GM18499 (cell line): ENCODE measurements around the gene KIN.
"Not testable (repeated sequence)": the region's sequence is repeated elsewhere in the genome, so short reads cannot be mapped to it uniquely, and the experiment has no call there.

Experiments used
- ATAC-seq: cut with Tn5 transposase; IDR thresholded peaks from one replicate; pipeline ENCODE4 v1.9.1; 2021; ENCODE audit warnings: moderate number of reproducible peaks; ENCODE audit not compliant: insufficient read depth, unreplicated experiment

Gene KIN

DNA sequence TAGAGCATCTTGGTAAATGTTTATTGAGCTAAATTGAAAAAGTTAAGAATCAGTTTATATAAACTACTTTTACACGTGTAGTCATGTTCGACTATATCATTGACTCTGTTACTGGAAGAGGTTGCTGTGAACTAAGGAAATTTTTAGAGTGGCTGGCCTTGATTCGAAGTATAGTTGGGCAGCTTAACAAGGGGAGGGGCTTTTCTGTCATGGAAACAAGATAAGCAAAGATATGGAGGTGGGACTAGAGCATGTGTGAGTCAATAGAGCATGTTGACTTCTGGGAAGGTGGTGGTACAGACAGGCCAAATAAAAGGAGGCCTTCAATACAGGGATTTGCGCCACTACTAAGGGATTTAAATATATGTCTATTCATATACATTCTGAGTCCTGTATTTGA is 7.8 kb upstream of the KIN start:
- no peak for ATAC-seq

DNA sequence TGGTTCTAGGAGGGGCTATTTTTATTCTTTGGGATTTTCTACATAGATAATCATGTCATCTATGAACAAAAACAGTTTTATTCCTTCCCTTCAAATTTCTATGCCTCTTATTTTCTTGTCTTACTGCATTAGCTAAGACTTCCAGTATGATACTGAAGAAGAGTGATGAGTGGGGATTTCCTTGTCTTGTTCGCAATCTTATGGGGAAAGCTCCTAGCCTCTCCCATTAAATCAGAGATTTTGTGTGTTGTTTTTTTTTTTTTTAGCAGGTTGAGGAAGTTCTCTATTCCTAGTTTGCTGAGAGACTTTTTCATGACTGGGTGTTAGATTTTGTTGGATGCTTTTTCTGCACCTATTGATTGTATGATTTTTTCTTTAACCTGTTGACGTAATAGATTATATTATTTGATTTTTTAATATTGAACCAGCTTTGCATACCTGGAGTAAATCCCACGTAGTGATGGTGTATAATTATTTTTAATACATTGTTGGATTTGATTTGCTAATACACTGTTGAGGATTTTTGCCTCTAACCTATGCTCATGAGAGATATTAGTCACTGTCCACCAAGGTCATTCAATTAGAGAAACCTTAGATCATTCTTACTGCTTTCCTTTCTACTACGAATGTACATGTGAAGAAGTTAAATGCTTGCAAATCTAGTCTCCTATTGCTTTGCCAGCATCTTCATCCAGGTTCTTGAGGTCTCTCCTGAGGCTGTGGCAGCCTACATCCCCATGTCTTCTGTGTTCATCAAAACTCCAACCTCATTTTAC is 6.6 kb upstream of the KIN start:
- ATAC-seq, result no peak

DNA sequence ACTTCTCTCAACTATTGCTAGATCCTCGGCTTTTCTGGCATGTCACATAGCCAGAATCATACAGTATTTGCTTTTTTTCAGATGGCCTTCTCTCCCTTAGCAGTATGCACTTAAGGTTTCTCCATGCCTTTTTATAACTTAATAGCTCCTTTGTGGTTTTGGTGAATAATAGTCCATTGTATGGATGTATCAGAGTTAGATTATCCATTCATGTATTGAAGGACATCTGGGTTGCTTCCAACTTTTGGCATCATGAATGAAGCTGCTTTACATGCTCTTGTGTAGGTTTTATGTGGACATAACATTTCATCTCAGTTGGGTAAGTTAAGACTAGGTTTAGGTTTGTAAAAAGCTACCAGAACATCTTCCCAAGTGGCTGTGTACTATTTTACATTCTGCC is 4.7 kb upstream of the KIN start:
- ATAC-seq, result no peak

DNA sequence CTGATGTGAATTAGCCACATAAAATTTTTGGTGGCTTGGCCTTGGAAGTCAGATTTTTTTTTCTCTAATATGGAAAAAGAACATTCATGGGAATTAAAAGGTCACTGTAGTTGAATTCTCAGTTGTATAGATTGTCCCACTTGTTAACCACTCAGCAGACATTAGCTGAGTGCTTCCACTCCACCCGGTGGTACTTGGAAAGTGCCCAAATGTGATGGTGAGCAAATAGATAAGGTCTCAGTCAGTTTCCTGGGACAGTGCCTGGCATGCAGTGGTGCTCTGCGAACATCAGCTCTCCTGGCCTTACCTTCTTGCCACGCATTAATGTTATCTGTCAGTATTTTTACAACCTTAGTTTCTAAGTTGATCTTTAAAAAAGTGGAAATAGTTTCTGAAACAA is 1.6 kb upstream of the KIN start:
- no peak for ATAC-seq

DNA sequence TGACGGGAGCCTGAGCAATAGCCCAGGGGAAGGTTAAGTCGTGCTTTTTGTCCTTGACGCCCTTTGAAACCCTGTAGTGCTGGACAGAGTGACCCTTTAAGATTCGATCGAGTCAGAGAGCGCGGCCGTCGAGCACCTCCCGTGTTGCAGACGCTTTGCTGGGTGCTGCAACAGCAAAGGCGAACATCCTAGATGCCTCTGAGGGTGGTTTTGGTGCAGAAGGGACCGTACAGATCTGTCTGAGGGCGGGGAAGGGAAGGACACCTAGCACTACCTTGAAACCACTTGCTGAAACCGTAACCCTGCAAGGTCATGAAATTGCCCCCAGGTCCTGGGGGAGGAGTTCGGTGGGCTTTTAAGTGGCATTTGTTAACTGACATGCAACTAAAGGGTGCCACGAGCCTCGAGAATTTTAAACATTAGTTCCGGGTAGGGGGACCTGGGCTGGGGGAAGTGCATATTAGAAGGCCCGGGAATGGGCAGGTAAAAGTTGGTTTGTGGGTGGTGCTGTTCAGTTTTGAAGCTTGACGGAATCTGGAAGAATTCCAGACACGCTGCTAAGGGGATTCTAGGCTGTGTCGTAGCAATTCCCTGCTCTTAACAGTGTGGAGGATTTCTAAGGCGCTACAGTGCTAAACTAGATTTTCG is 970 bp upstream of the KIN start:
- ATAC-seq, result no peak

DNA sequence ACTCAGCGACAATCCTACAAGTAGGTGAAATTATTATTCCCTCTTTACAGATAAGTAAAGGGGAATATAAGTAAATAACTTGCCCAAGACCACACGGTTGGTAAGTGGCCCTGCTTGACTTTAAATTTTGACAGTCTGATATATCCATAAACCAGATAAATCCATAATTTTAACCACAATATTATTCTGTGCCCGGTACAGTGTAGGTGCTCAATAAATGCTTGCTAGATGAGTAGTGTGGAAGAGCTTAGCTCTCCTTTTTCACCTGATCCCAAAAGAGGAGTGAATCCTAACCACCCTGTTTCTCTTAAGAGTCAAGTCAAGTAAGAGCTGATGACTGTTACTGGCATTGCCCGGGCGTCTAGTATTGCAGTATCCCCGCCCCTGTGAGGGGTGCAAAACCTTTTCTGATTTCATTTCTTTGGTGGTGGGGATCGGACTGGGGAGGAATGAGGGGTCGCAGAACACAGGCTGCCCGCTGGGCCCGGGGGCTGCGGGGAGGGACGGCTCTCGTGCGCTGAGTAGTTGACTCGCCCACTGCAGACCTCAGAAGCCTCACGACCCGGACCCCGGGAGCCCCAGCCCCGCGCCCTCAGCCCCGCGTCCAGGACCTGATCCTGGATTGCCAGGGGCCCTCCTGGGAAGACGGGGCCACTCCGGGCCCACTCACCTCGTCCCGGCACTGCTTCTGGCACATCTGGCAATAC is 490 bp downstream of the KIN start:
- no peak for ATAC-seq

DNA sequence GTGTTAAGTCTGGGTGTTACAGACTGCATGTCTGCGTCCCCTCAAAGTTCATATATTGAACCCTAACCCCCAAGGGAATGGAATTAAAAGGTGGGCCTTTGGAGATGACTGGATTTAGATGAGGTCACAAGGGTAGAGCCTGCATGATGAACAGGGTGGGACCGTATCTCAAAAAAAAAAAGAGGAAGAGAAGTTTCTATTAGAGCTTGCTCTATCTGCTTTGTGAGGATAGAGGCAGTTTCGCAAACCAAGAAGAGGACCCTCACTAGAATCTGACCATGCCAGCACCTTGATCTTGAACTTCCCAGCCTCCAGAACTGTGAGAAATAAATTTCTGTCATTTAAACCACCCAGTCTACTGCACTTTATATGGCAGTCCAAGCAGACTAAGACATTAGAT is 1.4 kb downstream of the KIN start:
- no peak for ATAC-seq

DNA sequence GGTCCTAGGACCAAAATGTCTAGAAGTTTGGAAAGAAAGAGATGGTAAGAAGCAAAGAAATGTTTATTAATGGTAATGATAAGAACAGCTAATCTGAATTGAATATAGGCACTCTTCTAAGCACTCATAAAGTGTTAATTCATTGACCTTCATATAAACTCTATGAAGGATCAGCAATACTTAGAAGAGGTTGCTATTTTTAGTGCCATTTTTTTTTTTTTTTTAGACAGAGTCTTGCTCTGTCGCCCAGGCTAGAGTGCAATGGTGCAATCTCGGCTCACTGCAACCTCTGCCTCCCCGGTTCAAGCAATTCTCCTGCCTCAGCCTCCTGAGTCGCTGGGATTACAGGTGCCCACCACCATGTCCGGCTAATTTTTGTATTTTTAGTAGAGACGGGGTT is 5.6 kb downstream of the KIN start:
- ATAC-seq, result not testable (repeated sequence)

DNA sequence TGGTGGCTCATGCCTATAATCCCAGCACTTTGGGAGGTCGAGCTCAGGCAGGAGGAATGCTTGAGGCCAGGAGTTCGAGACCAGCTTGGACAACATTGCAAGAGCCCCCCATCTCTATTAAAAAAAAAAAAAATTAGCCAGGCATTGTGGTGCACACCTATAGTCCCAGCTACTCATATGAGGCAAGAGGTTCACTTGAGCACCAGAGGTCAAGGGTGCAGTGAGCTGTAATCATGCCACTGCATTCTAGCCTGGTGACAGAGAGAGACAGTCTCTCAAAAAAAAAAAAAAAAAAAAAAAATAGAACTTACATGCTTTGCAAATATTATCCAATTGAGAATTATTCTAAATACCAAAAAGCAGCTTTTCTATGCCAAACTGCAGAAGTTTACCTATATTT is 11.0 kb downstream of the KIN start:
- ATAC-seq, result no peak

DNA sequence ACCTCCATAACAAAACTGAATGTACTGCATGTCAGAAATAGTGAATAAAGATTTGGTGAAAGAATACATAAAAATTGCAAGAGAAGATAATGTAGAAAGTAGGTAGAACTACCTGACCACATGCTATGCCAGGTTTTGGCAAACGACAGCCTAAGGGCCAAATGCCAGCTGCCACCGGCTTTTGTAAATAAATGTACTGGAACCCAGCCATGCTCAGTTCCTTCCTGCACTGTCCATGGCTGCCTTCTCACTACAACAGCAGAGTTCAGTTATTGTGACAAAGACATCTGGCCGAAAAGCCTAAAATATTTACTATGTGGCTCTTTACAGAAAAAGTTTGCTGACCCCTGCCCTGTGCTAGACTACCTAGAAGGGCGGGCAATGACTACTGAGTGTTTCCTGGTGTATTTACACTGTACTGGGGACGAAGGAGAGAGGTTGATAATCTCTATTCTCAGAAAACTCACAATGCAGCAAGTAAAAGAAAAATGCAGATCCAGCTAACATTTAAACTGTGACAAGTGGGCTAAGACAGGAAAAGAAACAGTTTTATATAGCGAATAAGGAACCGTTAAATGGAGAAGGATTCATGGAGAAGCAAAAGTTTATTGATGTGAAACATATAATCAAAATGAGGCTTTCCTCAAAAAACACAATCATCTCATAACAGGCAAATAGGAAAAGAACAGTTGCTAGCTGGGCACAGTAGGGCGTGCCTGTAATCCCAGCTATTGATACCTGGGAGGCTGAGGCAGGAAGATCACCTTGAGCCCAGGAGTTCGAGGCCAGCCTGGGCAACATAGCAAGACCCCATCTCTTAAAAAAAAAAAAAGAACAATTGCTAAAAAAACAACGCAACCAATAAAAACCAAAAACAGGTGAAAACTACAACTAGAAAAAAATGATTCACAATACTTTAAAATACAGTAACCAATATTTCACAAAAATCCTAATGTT is 13.7 kb downstream of the KIN start:
- ATAC-seq, result no peak

DNA sequence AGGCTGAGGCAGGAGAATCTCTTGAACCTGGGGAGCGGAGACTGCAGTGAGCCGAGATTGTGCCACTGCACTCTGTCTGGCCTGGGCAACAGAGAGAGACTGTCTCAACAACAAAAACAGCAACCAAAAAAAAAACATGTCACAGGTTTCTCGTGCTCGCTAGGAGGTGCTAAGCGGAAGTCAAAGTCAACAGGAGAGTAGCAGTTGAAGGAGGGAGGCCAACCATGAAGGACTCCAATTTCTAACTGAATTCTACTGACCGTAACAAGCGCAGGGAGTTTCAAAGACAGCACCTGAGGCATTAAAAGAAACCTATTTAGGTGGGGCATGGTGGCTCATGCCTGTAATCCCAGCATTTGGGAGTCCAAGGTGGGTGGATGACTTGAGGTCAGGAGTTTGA is 19.4 kb downstream of the KIN start:
- no peak for ATAC-seq

DNA sequence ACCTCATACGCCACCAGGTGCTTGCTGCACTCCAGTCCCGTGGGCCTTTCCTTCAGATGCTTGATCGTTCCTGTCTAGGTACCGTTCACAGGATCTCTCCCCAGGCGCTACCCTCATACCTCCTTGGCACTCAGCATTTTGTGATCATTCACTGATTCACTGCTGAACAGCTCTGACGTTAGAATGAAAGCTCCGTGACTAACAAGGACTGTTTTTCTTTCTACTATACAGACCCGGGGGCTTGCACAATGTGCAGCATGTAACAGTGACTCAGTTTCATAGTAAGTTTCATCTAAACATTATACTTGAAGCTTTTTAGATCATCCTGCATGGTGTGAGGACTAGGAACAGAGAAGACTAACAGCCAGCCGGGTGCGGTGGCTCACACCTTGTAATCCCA is 20.6 kb downstream of the KIN start:
- ATAC-seq, result no peak

DNA sequence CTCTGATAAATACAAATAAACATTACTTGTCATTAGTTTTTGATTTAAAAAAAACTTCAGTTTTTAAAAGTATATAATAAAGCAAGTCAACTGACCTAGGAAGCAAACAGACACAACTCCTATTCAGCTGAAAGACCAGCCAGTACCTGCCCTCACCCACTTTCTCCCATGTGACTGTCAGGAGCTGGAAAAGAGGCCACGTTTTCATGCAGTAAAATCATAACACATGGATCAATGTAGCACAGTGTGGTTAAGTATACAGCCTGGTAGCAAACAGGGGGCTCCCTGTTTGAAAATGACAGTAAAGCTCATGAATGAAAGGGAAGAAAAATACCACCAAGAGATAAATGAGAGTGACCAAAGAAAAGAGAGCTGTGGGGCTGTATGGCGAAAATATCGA is 21.6 kb downstream of the KIN start:
- no peak for ATAC-seq

DNA sequence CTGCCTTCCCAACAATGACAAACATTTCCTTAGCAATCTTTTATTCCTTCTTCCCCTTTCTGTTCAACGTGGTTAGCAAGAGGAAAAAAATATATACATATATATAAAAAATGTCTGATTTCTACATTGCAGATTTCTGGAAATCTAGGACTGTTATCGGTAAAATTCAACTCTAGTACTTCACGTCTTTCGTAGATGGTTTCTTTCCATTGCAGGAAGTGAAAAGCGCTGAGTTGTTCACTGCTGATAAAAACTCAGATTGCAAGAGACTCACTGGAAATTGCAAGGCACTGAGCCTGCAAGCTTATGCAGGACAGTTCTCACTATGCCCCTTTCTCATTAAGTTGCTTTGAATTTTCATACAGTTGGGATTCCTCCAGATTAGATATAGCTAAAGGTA is 23.9 kb downstream of the KIN start:
- ATAC-seq, result no peak

DNA sequence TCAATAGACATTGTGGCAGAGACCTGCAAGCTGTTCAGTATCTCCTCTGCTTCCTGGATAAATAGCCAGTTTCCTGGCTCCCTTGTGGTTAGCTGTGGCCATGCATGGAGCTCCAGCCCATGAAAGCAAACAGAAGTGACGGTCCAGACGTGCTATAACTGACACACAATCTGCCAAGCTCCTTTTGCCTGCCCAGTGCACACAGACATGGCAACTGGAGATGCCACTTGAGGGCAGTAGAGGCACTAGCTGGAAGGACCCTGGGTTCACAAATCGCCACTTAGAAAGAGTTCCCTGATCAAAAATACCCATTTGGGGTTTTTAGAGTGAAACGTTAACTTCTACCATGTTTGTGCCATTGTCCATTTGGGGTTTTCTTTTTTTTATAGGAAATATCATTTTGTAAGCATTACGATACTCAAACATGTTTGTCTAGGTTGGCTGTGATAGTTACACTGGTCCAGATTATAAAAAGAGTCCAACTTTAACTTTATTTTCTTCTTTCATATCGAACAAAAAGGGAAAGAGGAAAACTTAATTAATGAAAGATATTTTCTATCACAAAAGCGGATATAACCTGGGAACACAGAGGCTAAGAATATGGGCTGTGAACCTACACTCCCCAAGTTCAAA is 31.3 kb downstream of the KIN start:
- ATAC-seq, result no peak

DNA sequence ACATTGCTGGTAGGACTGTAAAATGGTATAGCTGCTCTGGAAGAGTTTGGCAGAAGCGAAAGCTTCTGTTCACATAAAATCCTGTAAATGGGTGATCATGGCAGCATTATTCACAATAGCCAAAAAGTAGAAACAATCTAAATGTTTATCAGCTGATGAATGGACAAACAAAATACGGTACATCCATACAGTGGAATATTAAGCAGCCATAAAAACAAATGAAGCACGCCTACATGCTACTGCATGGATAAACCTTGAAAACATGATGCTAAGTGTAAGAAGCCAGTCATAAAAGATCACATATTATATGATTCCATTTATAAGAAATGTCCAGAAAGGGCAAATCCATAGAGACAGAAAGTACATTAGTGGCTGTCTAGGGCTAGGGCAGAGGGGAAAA is 32.7 kb downstream of the KIN start:
- no peak for ATAC-seq

DNA sequence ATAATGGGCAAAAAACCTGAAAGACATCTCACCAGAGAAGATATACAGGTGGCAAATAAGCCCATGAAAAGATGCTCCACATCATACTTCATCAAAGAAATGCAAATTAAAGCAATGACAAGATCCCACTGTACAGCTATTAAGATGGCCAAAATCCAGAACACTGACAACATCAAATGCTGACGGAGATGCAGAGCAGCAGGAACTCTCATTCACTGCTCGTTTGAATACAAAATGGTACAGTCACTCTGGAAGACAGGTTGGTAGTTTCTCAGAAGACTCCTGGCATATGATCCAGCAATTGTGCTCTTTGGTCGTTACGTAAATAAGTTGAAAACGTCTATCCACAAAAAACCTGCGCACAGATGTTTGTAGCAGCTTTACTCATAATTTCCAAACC is 35.5 kb downstream of the KIN start:
- ATAC-seq, result no peak

DNA sequence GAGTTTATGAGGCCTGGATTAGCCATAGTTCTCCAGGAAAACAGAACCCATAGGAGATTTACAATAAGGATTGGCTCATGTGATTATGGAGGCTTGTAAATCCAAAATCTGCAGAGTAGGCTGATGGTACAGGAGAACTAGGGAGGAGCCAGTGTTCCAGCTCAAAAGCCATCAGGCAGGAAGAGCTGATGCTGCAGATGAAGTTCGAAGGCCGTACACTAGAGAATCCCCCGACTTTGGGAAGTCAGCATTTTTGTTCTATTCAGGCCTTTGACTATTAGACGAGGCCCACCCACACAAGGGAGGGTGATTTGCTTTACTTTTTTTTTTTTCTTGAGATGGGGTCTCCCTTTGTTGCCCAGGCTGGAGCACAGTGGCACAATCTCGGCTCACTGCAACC is 37.6 kb downstream of the KIN start:
- no peak for ATAC-seq

DNA sequence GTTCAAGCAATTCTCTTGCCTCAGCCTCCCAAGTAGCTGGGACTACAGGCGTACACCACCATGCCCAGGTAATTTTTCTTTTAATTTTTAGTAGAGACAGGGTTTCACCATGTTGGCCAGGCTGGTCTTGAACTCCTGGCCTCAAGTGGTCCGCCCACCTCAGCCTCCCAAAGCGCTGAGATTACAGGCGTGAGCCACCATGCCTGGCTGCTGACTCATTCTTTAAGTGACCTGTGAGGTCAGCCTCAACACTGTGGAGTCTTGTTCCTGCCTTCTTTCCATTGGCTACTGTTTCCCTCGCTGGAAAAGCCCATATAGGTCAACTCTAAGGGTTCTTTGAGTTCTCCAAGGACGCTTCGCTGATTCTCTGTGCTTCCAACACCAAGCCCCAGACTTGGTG is 39.2 kb downstream of the KIN start:
- ATAC-seq, result not testable (repeated sequence)

DNA sequence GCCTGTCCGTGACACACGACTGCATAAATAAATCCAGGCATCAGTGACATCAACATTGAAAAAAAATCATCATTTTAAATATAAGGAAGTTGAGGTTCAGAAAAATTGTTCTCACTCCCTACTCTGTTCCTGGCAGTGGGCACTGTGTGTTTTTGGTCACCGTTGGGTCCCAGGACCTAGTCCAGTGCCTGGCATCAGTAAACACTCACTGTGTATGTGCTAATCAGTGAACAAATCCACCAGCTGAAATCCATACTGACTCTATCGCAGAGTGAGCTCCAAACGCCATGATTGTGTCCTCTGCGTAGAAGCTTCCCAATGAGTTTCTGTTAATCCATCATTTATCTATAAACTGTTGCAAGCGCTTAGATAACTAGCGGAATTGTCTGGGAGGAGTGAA is 43.5 kb downstream of the KIN start:
- no peak for ATAC-seq
